NCI-H2107 (cell line): Measurements from ENCODE around the gene PRADC1.
"Not testable (repeated sequence)": the region's sequence is repeated elsewhere in the genome, so short reads cannot be mapped to it uniquely, and the experiment has no call there.

Source experiments
- DNase-seq: peaks from one replicate; lab custom pipeline; 2025; lab: John Stamatoyannopoulos, UW

PRADC1 gene

GRCh38 chr2:73202156-73203054 lies 30.6 kb downstream of the PRADC1 start, which contains the start of gene NOTO:
Gene NOTO, plus strand, starts transcription at chr2:73202574. Its CDS starts 93 bp downstream, at chr2:73202667.
- no peak for DNase-seq

GRCh38 chr2:73200281-73200680 lies 32.8 kb downstream of the PRADC1 start:
- DNase-seq, result not testable (repeated sequence)

- DNase-seq, result no peak
These were observed 35.5 kb downstream of the PRADC1 start for GRCh38 chr2:73197579-73197978.

- DNase-seq, result no peak
These were observed 45.5 kb downstream of the PRADC1 start for GRCh38 chr2:73187549-73187948.

DNA sequence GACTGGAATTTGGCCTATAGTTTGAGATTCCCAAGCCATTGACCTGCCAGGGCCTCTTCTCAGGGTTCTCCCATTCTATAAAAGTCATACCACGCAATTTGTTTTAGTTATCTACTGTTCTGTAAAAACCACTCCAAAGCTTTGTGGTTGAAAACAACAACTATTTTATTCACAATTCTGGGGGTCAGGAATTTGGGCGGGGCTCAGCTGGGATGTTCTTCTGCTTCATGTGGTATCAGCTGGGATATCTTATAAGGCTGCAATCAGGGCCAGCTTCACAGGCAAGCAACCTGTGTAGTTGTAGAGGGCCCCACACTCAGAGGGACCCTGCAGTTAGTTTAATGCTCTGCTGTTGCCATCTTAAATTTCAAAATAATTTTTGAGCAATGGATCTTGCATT lies 47.1 kb downstream of the PRADC1 start:
- no peak for DNase-seq
